Naive B cell (primary cell): Measurements from ENCODE around the gene SLC25A23. TPM values are rescaled to one million over a fixed set of nuclear protein-coding genes. Genes with fewer than 3 reads are reported as not detected.
"Not testable (repeated sequence)": the region's sequence is repeated elsewhere in the genome, so short reads cannot be mapped to it uniquely, and the experiment has no call there.

Source experiments
- ATAC-seq, 2 donors: fragments of 150-1000 bp; cut with Tn5 transposase; 2 replicates each; pipeline ENCODE4 v1.10.0; 2021; ENCODE audit warnings: low read depth in 2 of 2, mild to moderate bottlenecking in 2 of 2, moderate library complexity in 2 of 2
- DNase-seq: peaks from one replicate; pipeline ENCODE4 v3.0.0; 2022
- H3K27ac Mint-ChIP-seq, 6 donors: one replicate each; pipeline ENCODE4 v1.8.0; 2020 to 2022; ENCODE audit warnings: mild to moderate bottlenecking in 6 of 6, mixed read lengths in 6 of 6, moderate library complexity in 5 of 6, inconsistent platforms in 2 of 6
- H3K27me3 Mint-ChIP-seq, 3 donors: one replicate each; pipeline ENCODE4 v1.8.0; 2021 to 2022; ENCODE audit warnings: mixed read lengths in 3 of 3, mild to moderate bottlenecking in 1 of 3
- H3K36me3 Mint-ChIP-seq, 2 donors: one replicate each; pipeline ENCODE4 v1.8.0; 2020 to 2022; ENCODE audit warnings: mixed read lengths in 2 of 2, inconsistent platforms in 1 of 2, mild to moderate bottlenecking in 1 of 2
- H3K4me1 Mint-ChIP-seq, 3 donors: one replicate each; pipeline ENCODE4 v1.8.0; 2020 to 2022; ENCODE audit warnings: mixed read lengths in 3 of 3, inconsistent platforms in 1 of 3, mild to moderate bottlenecking in 1 of 3, moderate library complexity in 1 of 3
- H3K4me3 Mint-ChIP-seq, 8 donors: one replicate each; pipeline ENCODE4 v1.8.0; 2020 to 2022; ENCODE audit warnings: mild to moderate bottlenecking in 8 of 8, mixed read lengths in 8 of 8, moderate library complexity in 8 of 8, inconsistent platforms in 2 of 8
- H3K9me3 Mint-ChIP-seq, 7 donors: one replicate each; pipeline ENCODE4 v1.8.0; 2020 to 2022; ENCODE audit warnings: mixed read lengths in 7 of 7, mild to moderate bottlenecking in 5 of 7, inconsistent platforms in 2 of 7, moderate library complexity in 1 of 7
- polyA plus RNA-seq, 6 donors: library from polyadenylated mRNA; unstranded; fragments of 300-500 nt; fragmentation: Illumina TruSeq; gene quantifications; one replicate each; pipeline ENCODE4 v1.2.3, GENCODE V29; 2021; ENCODE audit warnings: low read depth in 6 of 6

Gene SLC25A23
- polyA plus RNA-seq, 6 donors from 2014 or later: 1.4 to 5.0 (median 3.2) TPM

DNA sequence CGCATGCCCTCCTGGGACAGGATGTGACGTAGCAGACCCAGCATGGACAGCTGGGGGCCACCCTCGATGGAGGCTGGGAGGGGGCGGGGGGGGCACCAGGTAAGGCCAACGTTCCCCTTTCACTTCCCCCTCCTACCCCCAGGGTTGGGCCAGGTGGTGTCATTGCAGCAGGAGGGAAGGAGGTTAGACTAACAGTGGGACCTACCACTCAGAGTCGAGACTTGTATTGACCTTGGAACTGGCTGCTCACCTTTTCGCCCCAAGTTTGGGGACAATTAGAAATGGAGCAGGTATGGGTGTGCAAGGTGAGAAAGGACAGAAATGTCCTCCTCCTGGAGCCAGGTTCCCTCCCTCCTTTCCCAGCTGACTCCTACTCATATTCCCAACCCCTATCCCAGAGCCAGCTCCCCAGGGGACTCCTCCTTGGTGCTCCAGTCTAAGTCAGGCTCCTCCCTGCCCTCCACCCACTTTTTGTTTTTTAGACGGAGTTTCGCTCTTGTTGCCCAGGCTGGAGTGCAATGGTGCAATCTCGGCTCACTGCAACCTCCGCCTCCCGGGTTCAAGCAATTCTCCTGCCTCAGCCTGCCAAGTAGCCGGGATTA is 17.4 kb downstream of the SLC25A23 start:
- Mint-ChIP-seq H3K36me3 (peaks cover 7 to 10% of the 10 kb centered on the region in 2 donors), H3K4me3 (no peak overlapping the region), H3K27me3 (peaks cover 0 to 9% (median 0%) of the 10 kb centered on the region in 3 donors), H3K9me3 (peaks cover 0 to 5% (median 1%) of the 10 kb centered on the region in 7 donors), H3K4me1 (peaks cover 0 to 3% (median 0%) of the 10 kb centered on the region in 3 donors), H3K27ac (no peak overlapping the region)
- no peak for DNase-seq
- ATAC-seq: no peak

DNA sequence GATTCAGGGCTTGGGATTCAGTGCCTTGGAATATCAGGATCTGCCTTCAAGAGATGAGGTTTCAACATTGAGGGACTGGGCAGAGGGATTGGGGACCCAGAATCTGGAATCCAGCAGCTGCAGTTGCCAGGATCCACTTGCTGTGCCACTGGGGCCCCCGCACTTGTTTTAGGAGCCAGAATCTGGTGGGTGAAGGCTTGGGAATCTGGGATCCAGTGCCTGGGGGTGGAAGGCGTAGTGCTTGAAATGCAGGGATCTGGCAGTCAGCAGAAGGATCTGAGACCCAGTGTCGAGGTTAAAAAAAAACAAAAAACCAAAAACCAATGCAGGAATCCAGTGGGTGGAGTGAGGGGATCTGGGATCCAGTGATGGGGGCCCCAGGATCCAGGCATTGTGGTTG is 18.7 kb downstream of the SLC25A23 start:
- ATAC-seq: no peak
- Mint-ChIP-seq H3K4me1 (peaks cover 0 to 3% (median 0%) of the 10 kb centered on the region in 3 donors), H3K4me3 (no peak overlapping the region), H3K36me3 (peaks cover 0 to under 1% of the 10 kb centered on the region in 2 donors), H3K27me3 (peaks cover 0 to 9% (median 0%) of the 10 kb centered on the region in 3 donors), H3K27ac (peak overlapping the region in 2 of 6 donors; percentile 24 to 30), H3K9me3 (peaks cover 0 to 2% (median 0%) of the 10 kb centered on the region in 7 donors)
- DNase-seq: no peak

DNA sequence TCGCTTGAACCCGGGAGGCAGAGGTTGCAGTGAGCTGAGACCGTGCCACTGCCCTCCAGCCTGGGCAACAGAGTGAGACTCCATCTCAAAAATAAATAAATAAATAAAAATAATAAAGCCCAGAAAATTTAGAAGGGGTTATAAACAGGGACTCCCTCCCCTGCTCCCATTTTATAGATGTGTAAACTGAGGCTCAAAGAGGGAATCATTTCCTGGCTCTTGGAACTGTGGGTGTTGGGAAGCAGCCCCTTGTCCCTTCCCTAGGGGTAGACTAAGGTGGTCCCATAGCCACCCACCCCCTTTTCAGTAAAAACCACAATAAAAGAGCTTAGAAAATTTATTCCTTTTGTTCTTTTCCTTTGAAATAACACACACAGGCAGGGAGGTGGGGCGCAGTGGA is 19.8 kb downstream of the SLC25A23 start:
- no peak for DNase-seq
- Mint-ChIP-seq H3K9me3 (peaks cover 0 to 1% (median 0%) of the 10 kb centered on the region in 7 donors), H3K36me3 (no peaks in the 10 kb centered on the region), H3K4me3 (no peak overlapping the region), H3K4me1 (peaks cover 0 to 3% (median 0%) of the 10 kb centered on the region in 3 donors), H3K27me3 (peaks cover 0 to 9% (median 0%) of the 10 kb centered on the region in 3 donors), H3K27ac (no peak overlapping the region)
- no peak for ATAC-seq

DNA sequence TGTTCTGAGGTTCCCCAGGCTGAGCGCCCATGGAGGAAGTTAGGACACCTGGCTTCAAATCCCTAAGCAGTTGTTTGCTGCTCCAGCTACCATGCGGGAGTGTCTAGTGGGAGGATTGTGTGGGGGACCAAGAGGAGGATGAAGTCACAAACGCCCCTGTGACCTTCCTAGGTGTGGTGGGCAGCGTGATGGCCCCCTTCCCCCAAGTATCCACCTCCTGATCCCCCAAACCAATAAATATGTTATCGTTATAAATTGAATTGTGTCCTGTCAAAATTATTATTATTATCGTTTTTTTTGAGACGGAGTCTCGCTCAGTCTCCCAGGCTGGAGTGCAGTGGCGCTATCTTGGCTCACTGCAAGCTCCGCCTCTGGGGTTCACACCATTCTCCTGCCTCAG is 25.9 kb downstream of the SLC25A23 start, which contains the start of gene SLC25A41:
SLC25A41 (minus strand) TSS at position 101 of the 400 bp plus-strand sequence; CDS start at position 31, 70 bp downstream.
- Mint-ChIP-seq H3K27me3 (peaks cover 0 to 15% (median 8%) of the 10 kb centered on the region in 3 donors), H3K27ac (no peak within 1 kb of the TSS)
- ATAC-seq: no peak

DNA sequence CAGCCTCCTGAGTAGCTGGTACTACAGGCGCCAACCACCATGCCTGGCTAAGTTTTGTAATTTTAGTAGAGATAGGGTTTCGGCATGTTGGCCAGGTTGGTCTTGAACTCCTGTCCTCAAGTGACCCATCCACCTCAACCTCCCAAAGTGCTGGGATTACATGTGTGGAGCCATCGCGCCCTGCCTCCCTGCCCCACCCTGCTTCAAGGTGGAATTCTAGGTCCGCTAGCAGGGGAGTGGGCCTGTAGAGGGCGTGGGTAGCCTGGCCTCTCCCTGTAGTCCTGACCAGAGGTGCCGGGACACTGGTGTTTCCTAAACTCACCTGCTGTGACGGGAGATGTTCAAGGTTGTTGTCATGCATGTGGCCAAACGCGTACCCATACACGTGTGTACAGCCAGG is 26.4 kb downstream of the SLC25A23 start:
- no peaks in the 10 kb centered on the region for H3K36me3 Mint-ChIP-seq
- ATAC-seq (no peak), DNase-seq (no peak)
- H3K4me3 Mint-ChIP-seq: no peak overlapping the region
- H3K4me1 Mint-ChIP-seq: peaks cover 0 to 9% (median 5%) of the 10 kb centered on the region in 3 donors
- peaks cover 0 to 10% (median 8%) of the 10 kb centered on the region in 3 donors for H3K27me3 Mint-ChIP-seq
- H3K9me3 Mint-ChIP-seq: peaks cover 0 to 2% (median 0%) of the 10 kb centered on the region in 7 donors
- no peak overlapping the region for H3K27ac Mint-ChIP-seq

More for the DNA sequence above, 25.9 kb downstream of the SLC25A23 start, which contains the start of gene SLC25A41:
- peaks cover 0 to 9% (median 5%) of the 10 kb centered on the region in 3 donors for H3K4me1 Mint-ChIP-seq
- H3K4me3 Mint-ChIP-seq: peak within 1 kb of the TSS in 1 of 8 donors; percentile 15
- DNase-seq: no peak
- H3K9me3 Mint-ChIP-seq: peaks cover 0 to 2% (median 0%) of the 10 kb centered on the region in 7 donors
- no peaks in the 10 kb centered on the region for H3K36me3 Mint-ChIP-seq

DNA sequence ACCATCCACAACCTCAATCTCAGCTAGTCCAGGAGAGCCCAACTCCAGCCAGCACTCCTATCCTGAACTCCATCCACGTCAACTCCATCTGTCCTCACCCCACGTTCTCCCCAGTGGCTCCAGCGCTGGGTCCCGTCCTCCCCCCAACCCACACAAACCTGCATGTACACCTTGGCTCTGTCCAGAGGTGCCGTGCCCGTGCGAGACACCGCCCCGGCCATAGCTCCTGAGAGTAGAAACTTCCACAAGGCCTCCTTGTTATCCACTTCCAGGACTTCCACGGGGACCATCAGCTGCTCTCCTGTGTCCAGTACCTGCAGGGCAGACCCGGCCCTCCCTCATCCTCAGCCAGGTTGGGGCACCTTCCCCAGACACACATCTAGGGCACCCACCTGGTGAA is 27.7 kb downstream of the SLC25A23 start:
- DNase-seq: no peak
- Mint-ChIP-seq H3K27ac (peak overlapping the region in 1 of 6 donors; percentile 73), H3K4me3 (peak overlapping the region in 1 of 8 donors; percentile 2)

DNA sequence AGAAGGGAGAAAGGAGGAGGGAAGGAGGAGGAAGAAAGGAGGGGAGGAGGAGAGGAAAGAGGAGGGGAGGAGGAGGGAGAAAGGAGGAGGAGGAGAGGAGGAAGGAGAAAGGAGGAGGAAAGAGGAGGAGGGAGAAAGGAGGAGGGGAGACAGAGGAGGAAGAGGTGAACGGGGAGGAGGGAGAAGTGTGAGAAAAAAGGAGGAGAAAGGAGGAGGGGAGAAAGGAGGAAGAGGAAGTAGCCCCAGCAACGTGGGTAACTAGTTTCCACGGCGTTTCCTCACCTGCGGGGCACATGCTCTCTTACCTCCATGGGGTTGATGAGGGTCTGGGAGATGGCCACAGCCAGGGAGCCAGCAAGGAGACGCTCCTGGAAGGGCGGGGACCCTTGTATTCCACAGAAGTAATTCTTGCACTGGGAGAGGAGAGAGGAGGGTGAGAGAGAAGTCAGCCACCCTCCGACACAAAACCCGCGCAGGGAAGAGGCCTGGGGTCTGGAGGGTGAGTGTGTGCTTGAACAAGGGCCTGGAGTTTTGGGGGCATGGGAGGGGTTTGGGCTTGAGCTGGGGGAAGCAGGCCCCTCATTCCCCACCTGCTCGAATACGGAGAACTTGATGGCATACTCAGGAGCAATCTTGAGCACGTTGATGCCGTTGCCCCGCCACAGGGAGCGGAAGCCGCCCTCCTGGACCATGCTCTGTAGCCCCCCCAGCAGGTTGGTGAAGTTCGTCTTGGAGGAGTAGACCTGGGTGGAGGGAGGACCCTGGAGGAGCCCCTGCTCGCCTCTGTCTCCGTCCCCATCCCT is 30.0 kb downstream of the SLC25A23 start:
- ATAC-seq (no peak), DNase-seq (no peak)
- Mint-ChIP-seq H3K4me3 (no peak overlapping the region), H3K27me3 (peaks cover 0 to 15% (median 8%) of the 10 kb centered on the region in 3 donors), H3K36me3 (no peaks in the 10 kb centered on the region), H3K4me1 (peaks cover 10 to 20% (median 14%) of the 10 kb centered on the region in 3 donors), H3K9me3 (peaks cover 0 to 4% (median 0%) of the 10 kb centered on the region in 7 donors), H3K27ac (no peak overlapping the region)

More for the DNA sequence above, 27.7 kb downstream of the SLC25A23 start:
- Mint-ChIP-seq H3K9me3 (peaks cover 0 to 2% (median 0%) of the 10 kb centered on the region in 7 donors), H3K36me3 (no peaks in the 10 kb centered on the region), H3K4me1 (peaks cover 0 to 9% (median 5%) of the 10 kb centered on the region in 3 donors), H3K27me3 (peaks cover 0 to 15% (median 8%) of the 10 kb centered on the region in 3 donors)
- ATAC-seq: no peak

DNA sequence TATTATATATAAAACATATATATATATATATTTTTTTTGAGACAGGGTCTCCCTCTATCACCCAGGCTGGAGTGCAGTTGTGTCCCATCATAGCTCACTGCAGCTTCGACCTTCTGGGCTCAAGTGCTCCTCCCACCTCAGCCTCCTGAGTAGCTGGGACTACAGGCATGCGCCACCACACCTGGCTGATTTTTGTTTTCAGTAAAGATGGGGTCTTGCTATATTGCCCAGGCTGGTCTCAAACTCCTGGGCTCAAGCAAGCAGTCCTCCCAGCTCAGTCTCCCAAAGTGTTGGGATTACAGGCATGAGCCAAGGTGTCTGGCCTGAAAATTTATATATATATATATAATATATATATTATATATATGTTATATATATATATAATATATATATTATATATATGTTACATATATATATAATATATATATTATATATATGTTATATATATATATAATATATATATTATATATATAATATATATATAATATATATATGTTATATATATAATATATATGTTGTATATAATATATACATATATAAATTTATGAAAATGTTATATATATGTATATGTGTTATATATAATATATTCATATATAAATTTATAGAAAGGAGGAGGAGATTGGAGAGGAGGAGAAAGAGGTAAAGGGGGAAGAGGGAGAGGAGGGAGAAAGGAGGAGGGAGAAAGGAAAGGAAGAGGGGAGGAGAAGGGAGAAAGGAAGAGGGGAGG is 30.7 kb downstream of the SLC25A23 start:
- H3K27ac Mint-ChIP-seq, DNase-seq, H3K36me3 Mint-ChIP-seq, H3K4me3 Mint-ChIP-seq, H3K9me3 Mint-ChIP-seq, ATAC-seq: not testable (repeated sequence)
- Mint-ChIP-seq H3K4me1 (peaks cover 10 to 21% (median 14%) of the 10 kb centered on the region in 3 donors), H3K27me3 (peaks cover 0 to 15% (median 8%) of the 10 kb centered on the region in 3 donors)

DNA sequence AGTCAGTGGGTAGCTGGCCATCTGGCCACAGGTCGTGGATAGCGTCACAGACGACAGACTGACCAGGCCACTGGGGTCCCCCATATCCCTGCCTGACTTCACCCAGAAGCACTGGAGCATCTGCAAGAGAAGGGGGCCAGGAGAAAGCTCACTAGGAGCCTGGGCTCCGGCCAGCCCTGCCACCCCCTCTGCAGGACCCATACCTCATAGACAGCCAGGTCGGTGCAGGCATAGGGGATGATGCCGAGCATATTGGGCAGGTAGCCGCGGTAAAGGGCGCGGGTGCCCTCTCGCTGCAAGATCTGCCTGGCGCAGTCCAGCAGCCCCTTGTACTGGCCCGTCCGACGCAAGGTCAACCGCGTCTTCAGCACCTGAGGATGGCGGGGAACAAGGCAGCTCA is 32.5 kb downstream of the SLC25A23 start:
- DNase-seq: no peak
- H3K27me3 Mint-ChIP-seq: peaks cover 0 to 15% (median 8%) of the 10 kb centered on the region in 3 donors
- H3K4me1 Mint-ChIP-seq: peaks cover 27 to 38% (median 31%) of the 10 kb centered on the region in 3 donors
- ATAC-seq: no peak
- peaks cover 0 to 4% (median 0%) of the 10 kb centered on the region in 7 donors for H3K9me3 Mint-ChIP-seq
- H3K36me3 Mint-ChIP-seq: no peaks in the 10 kb centered on the region
- H3K27ac Mint-ChIP-seq: no peak overlapping the region
- no peak overlapping the region for H3K4me3 Mint-ChIP-seq

DNA sequence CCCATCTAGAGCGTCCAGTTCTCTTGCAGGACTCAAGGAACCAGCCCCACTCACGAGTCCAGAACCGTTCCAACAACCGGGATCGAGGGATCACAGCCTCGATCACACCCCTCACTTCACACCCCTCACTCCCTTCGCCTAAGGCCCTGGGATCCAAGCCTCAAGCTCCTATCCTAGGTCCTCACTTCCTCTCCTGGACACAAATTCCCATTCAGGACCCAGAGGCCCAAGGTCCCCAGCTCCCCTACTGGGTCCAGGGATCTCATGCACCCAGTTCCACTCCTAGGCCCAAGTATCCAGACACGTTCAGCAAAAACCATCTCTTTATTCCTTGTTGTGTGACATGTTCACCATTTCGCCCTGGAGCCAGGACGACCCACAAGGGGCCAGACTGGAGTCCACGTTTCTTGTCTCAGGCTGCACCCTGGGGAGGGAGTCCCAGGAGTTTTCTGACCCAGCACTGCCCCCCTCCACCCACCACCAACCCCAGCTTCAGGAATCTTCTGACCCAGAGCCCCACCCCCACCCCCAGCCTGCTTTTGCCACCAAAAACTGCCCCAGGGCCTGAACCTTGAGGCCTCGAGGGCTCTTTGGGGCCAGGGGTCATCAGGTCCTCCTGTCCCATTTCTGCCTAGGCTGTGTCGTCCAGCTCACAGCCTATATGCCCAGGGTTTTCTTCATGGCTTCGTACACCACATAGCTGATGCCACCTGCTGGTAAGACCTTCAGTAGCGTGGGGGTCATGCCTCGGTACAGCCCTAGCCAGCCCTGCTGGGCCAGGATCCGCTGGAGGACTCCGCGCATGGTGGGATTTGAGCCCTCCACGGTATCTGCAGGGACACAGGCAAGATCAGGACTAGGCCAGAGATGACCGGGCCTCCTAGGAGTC is 33.6 kb downstream of the SLC25A23 start:
- Mint-ChIP-seq H3K27me3 (peaks cover 0 to 6% (median 0%) of the 10 kb centered on the region in 3 donors), H3K9me3 (peaks cover 0 to 4% (median 0%) of the 10 kb centered on the region in 7 donors), H3K4me1 (peaks cover 35 to 39% (median 37%) of the 10 kb centered on the region in 3 donors), H3K27ac (peak overlapping the region; percentile 76 to 99 (median 89)), H3K36me3 (no peaks in the 10 kb centered on the region), H3K4me3 (peak overlapping the region in 7 of 8 donors; percentile 56 to 94 (median 86))
- no peak for ATAC-seq
- DNase-seq: no peak

DNA sequence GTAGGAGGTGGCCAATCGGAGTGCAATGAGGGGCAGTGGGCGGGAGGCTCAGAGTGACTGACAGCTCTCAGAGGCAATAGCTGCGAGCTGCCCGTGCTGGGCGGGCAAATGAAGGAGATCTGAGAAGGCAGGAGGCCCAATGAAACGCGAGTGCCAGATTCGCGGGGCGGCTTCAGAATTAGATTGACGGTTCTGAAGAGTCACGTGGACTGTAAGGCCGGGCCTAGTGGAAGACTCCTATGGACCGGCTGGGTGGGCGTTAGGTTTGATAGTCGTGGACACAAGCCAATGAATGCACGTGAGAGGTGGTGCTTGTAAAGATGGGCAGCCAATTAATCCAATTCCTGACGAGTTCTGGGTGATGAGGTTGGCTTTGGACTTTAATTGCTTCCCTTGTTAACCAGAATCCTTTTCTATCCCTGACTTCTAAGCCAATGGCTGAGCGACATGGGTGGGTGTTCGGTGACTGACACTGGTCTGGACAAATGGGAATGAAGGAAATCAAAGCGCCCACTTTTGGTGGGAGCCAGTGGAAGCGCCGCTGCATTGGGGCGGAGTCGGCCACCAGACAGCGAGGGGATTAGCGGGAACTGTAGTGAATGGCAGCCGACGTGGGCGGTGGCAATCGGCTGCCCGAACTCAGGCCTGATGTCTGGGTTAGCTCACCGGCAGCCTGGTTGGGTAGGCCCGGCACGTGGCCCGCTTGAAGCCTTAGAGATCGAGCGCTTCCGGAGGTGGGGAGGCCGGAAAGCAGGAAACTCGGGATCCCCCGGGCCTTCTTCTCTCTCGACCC is 34.5 kb downstream of the SLC25A23 start:
- peak; percentile 82 to 85 for ATAC-seq
- H3K4me3 Mint-ChIP-seq: peak overlapping the region; percentile 56 to 94 (median 86)
- peaks cover 0 to 4% (median 0%) of the 10 kb centered on the region in 7 donors for H3K9me3 Mint-ChIP-seq
- peak overlapping the region; percentile 76 to 99 (median 89) for H3K27ac Mint-ChIP-seq
- DNase-seq: peak; percentile 99
- no peaks in the 10 kb centered on the region for H3K36me3 Mint-ChIP-seq
- peaks cover 0 to 6% (median 0%) of the 10 kb centered on the region in 3 donors for H3K27me3 Mint-ChIP-seq
- peaks cover 35 to 39% (median 37%) of the 10 kb centered on the region in 3 donors for H3K4me1 Mint-ChIP-seq
